HG03469 (cell line): ENCODE results near the gene TCFL5.

Experiments
- ATAC-seq: cut with Tn5 transposase; IDR thresholded peaks from one replicate; pipeline ENCODE4 v1.9.1; 2021; ENCODE audit warnings: mild to moderate bottlenecking, moderate library complexity, moderate number of reproducible peaks; ENCODE audit not compliant: unreplicated experiment

The TCFL5 gene

DNA sequence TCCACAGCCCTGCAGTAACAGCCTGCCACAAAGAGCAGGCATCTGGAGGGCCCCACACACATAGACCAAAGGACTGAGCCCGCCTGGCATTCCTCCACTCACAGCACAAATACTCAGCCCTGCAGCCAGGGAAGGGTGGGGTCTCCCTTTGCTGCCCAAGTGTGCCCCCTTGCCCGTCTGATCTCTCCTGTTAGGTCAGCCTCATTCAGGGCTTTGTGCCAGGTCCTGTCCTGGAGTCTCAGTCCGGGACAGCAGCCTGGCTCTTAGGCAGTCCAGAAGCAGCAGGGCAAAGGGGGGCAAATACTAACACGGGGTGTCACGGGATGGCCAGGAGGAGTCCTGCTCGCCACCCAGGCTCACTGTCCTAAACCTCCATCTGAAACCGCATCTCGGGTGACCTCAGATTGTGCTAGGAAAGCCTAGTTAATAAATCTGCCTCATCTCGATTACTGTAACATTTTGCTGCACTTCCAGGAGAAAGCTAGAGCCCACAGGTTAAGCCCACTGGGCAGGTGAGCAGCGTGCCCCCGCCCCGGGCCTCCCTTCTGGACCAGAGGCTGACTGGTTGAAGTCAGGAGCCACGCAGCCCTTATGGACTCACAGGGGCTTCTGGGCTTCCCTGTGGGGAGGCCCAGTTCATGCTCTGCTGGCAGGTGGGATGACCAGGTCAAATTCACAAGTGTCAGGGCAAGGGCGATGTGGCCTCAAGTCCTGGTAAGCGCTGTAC is 60.2 kb downstream of the TCFL5 start:
- no peak for ATAC-seq

DNA sequence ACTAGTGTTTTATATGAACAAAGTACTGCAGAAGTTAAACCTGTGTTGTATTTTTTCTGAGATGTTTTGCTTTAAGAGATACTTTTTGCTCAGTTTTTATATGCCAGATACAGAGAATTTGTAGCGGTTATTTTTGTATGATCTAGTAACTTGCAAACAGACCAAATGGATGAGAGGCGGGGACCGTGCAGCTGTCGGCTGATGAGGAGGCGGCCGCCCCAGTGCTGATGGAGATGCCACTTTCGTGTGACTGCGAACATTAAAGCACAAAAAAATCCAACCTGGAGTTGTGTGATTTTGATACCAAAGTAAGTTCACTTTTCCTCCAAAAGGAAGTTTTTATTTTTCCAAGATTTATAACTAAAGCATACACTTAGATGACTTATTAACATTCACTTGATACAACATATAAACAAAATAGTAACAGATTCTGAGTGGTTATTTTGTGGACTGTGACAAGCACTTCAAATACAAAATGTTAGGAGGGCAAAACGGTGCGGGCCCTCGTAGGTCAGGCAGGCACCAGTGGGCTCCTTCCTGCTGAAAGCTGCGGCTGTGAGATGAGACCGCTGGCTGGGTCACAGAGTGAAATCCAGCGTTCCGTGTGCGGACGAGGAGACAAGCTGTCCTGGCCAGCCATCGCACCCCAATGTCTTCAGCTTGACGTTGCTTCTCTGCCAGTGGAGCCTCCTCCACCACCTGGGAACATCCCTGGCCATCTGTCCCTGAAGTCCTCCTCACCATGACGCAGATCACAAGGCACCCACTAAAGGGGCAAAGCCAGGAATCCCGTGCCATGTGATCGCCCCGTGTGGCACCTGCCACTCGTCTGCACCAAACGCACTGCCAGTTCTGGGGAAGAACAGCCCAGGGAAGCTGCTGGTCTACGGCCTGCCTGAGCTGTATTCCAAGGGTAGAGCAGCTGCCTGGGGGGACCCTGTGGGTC is 61.0 kb downstream of the TCFL5 start:
- no peak for ATAC-seq

DNA sequence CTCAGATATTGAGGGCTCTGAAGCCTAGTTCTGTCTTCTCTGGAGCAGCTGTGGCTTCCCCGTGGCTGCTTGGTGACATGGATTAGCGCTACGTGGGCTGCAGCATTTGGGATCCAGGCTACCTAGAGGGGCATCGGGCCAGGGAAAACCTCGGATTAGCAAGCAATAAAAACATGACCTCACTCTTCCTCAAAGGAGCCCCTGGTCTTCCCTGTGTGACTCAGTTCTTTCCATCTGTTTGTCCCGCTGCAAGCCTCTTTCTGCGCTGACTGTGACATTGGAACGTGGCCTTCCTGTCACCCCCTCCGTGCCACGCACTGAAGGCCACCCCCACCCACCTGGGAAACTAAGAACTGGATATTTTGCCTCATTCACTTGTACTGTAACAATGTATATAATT is 61.7 kb downstream of the TCFL5 start:
- ATAC-seq = no peak

DNA sequence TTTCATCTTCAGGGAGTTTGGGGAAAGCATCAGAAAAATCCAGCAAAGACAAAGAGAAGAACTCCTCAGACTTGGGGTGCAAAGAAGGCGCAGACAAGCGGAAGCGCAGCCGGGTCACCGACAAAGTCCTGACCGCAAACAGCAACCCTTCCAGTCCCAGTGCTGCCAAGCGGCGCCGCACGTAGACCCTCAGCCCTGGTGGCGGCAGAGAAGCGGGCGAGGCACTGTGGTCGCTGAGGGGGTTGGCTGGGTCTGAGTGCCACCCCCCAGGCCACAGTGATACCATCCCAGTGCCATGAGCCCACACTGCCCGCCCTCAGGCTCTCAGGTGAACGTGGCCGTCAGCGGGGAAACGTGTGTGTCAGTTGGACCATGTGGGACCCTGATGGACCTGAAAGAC is 62.2 kb downstream of the TCFL5 start:
- ATAC-seq = no peak

- no peak for ATAC-seq
Observed at GRCh38 chr20:62799036-62799435, 62.6 kb downstream of the TCFL5 start.

- no peak for ATAC-seq
Observed at GRCh38 chr20:62797671-62798532, 63.7 kb downstream of the TCFL5 start.

DNA sequence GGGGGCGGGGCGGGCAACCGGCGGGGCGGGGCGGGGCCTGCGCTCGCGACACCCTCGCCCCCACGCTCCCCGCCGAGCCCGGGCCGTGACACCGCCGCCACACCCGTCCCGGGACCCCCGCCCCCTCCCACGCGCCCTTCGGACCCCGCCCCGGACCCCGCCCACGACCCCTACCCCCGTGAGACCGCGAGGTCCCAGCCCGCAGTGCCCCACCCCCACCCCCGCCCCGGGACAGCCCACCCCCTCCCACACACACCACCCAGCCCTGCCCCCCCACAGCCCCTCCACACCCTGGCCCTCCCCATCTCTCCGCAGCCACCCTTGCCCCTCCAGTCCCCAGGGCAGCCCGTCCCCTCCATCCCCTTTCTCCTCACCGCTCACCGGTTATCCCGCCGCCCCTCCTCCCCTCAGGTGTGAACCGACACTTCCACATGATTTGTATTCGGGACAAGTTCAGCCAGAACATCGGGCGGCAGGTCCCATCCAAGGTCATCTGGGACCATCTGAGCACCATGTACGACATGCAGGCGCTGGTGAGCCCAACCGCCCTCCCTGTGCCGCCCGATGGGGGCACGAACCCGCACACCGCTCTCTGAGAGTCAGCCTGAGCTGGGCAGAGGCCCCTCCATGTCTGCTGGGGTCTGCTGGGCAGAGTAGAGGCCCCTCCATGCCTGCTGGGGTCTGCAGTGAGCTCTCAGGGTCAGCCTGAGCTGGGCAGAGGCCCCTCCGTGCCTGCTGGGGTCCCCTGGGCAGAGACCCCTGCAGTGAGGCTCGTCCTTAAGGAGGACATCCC is 64.7 kb downstream of the TCFL5 start:
- no peak for ATAC-seq

GRCh38 chr20:62795023-62795761 is 66.4 kb downstream of the TCFL5 start:
- ATAC-seq = no peak

- peak; percentile 32 for ATAC-seq
Observed at GRCh38 chr20:62794007-62794724, 67.5 kb downstream of the TCFL5 start.

- ATAC-seq = no peak
Observed at GRCh38 chr20:62793757-62794006, 67.9 kb downstream of the TCFL5 start.

- no peak for ATAC-seq
Observed at GRCh38 chr20:62792940-62793756, 68.5 kb downstream of the TCFL5 start.

- no peak for ATAC-seq
Observed at GRCh38 chr20:62792182-62792939, 69.3 kb downstream of the TCFL5 start.

DNA sequence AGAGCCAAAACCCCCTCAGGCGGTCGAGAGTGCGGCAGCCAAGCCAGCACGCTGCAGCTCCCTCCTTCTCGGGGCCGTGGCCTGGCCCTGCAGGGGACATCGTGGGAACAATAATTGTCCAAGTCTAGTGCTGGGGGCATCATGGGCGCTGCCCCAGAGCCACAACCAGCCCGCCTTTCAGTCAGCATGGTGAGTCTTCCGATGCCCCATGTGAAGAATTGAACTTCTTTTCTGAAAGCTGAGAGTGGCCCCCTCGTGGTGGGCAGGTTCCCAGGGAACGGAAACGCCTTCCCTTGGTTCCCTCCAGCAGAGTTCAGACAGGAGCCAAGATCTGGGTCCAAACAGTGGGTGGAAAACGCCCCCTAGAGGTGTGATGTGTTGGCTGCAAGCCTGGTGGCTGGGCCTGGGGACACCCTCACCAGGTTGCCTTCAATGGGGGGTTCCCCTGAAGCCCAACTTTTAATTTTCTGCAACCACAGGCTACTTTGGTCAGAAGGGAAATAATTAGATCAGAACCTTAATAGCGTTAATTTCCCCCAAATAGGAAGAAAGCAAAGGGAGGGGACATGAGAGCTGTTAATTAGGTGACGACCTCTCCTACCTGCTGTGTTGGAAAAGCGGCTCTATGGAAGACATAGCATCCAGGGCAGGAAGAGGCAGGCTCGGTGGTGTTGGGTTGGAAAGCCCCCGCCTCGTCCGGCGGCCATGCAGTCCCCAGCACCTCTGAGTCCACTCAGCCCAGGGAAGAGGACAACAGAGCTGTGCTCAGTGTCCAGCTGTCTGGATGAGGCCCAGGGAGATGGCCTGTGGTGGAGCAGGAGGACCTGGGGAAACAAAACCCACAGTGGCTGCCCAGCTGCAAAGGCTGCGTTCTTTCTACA is 70.1 kb downstream of the TCFL5 start:
- no peak for ATAC-seq
